AG20443 (cell line): ENCODE results near the gene ZNF652.
A peak's percentile ranks its signal among the peaks of the same experiment; 100 is the strongest.
"Not testable (repeated sequence)": the region's sequence is repeated elsewhere in the genome, so short reads cannot be mapped to it uniquely, and the experiment has no call there.

ENCODE experiments used
- DNase-seq: peaks from one replicate; pipeline ENCODE4 v3.0.0; 2012; ENCODE audit warnings: low spot score, mixed read lengths

The ZNF652 gene

DNA sequence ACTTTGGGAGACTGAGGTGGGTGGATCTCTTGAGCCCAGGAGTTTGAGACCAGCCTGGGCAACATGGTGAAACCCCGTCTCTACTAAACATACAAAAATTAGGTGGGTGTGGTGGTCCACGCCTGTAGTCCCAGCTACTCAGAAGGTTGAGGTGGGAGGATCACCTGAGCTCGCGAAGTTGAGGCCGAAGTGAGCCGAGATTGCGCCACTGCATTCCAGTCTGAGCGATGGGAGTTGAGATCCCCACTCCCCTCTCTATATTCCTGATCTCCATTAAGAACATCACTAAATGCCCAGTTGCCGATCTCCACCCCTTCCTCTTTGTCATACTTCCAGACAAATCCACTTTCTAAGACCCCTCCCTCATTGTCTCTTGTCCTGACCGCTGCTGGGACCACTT is 24.3 kb upstream of the ZNF652 start:
- DNase-seq = no peak

DNA sequence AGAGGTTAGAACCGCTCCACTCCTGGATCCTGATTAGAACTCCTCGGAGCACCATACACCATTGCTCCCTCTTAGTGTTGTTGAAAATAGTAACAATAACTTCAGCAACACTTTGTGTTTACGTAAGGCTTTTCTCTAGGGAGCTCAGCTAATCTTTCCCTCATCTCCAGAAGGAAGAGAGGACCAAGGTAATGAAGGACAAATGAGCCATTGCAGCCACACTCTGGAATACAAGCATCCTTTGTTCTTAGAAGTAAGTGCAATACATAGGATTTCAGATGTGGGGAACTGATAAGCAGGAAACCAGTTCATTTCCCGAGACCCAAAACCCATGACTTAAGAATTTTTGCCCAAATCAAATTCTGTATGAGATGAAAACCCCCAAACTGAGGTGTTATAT is 22.9 kb upstream of the ZNF652 start:
- DNase-seq = no peak

DNA sequence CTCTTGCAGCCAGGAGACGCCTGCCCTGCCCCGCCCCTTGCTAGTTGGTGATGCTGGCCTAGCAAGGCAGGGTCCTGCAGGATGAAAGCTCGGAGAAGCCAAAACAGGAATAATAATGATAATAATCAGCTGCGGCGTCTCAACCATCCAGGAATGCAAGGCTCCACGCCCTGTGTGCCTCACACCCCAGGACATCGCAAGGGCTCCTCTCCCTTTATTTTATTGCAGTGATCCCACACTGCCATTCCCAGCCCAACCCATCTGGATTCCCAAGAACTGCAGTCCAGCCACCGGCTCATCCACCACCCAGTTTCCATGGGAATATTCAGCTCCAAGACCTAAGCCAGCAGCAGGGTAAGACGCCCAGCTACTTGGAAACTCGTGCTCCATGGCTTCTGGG is 21.0 kb upstream of the ZNF652 start:
- no peak for DNase-seq

DNA sequence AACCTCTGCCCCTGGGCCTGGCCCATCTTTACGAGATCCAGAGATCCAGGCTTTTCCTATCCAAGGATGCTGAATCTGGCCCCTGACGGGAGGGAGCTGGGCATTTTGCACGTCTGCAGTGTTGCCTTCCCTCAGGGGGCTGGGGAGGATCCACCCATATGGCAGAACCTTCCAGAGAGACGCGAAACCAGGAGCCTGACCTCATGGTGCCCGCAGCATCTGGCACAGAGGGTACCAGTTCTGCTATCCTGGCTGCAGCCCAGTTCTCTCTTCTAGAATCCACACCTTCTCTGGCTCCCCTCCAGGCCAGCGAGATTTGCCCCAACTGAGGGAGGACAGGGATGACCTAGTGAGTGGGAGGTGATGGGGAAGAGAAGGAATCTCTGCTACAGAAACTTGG is 20.5 kb upstream of the ZNF652 start:
- no peak for DNase-seq

DNA sequence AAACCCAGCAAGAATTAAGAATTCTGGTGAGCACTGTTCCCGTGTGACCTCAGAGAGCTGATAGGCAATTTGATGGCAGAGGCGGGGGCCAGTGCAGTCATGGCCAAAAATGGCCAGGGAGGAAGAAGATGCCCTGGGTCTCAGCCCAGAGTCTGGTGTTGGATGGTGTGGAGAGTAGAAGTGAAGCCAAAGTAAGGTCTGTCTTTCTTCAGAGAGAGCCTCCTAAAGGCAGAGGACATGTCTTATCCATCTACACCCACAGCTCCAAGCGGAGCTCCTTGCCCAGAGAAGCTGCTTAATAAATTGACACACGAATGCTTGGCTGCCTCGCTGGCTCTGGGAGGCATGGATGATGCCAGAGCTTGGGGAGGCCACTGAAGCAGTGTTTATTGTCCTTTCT is 19.7 kb upstream of the ZNF652 start:
- no peak for DNase-seq

DNA sequence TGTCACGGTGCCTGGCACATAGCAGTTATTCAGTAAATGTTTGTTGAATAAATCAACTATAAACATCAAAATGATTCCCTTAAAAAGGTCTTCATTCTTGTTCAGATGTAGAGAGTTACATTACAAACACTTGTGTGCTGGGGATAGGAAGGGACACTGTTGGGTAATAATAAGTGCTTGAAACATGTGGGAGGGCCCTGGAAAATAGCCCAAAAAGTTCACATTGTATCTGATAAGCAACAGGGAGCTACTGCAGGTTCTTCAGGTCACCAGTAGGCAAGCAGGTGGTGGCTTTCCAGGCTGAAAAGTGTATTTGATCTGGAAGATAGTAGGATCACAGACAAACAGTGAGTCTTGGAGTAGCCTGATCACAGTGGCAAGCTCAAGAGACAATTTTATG is 19.0 kb upstream of the ZNF652 start:
- DNase-seq = no peak

DNA sequence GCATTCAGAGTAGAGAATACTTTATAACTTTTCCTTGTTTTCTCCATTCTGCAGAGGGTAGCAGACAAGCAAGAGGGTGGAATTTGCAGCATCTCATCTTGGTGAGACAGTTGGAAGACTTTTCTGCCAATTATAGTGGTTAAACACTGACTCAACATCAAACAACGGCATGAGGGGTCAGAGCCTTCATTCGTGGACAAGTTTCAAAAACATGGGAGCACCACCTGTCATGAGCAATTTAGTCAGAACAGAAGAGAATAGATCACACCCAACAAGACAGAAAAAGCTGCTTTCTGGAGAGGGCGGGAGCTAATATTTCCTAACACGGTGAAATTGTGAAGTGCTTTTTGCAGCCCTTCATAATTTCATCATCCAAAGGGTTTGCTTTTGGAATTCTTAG is 17.9 kb upstream of the ZNF652 start:
- no peak for DNase-seq

DNA sequence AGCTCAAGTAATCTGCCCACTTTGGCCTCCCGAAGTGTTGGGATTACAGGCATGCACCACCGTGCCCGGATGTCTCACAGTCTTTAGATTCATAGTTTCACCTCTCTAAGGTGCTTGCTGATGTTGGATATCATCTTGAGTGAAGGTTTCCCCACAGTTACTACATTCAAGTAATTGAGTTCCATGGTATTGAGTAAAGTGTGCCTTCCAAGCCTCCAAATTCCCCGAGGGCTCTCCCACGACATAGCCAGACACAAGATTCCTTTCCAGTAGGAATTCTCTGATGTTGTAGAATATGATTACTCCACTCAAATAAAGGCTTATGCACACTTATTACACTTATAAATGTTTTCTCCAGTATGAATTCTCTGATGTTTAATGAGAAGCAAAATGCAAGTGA is 16.3 kb upstream of the ZNF652 start:
- no peak for DNase-seq

DNA sequence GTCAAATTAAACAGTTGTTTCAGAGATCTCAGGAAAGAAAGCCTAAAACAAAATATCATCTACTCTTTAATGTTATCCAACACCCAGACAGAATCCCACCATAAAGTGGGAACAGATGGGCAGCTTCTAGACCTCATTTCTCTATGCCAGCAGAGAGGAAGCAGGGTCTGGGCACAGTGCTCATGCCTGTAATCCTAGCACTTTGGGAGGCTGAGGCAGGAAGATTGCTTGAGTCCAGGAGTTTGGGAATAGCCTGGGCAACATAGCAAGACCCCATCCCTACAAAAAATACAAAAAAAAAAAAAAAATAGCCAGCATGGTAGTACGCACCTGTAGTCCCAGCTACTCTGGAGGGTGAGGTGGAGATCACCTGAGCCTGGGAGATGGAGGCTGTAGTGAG is 13.5 kb upstream of the ZNF652 start:
- DNase-seq = no peak

DNA sequence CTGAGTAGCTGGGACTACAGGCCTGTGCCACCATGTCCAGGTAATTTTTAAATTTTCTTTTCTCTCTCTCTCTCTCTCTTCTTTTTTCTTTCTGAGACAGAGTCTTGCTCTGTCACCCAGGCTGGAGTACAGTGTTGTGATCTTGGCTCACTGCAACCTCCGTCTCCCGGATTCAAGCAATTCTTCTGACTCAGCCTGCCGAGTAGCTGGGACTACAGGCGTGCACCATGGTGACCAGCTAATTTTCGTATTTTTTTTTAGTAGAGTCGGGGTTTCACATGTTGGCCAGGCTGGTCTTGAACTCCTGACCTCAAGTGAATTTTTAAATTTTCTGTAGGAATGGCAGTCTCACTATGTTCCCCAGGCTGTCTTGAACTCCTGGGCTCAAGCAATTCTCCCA is 11.1 kb upstream of the ZNF652 start:
- DNase-seq = no peak

DNA sequence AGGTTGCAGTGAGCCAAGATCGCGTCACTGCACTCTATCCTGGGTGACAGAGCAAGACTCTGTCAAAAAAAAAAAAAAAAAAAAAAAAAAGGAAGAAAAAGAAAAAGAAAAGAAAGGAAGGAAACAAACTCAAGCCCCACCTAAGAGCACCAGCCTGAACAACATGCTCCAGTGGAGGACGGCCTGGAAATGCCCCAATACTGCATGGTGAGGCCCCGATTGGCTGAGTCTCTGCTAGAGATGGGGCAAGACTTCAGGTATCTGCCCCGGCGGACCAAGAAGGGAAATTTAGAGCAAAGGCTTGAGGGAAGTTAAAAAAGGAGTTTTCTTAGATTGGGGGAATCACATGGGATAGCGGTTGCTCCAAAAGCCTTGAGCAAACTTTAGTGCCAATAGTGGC is 10.4 kb upstream of the ZNF652 start:
- no peak for DNase-seq

DNA sequence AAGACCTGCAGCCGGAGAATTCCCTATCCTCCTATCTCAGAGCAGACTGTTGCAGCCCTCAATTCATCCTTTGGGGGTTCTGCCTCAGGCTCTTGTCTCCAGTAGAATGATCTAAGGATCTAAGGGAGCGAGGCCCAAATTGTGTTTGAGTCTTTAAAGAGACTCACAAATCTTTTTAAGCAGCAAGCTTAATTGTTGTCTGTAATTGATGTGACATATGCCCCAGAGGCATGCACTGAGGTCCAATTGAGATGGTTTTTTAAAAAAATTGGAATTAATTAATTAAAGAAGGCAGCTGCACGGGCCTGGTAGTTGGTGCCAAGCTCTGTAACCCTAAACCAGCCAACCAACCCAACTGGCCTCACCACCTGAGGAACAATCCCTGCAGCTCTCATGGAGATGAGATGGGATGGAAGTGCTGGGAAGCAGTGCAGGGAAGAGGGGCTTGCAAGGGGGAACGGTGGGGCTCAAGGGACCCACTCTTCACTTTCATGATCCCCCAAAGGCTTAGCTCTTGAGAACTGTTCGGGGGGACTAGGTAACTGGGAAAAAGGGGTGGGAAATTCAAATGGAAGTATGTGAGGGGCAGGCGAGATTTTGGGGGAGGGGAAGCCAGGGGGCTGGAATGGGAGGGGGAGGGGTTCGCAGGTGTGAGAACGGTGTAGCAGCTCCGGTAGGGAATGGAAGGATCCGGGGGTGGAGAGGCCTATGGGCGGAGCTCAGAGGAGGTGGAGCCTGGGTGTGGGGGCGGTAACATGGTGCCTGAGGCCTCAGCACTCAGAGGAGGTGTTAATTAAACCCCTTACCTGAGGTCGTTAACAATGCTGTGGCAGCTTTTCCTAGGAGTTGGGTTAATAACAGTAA is 9.2 kb upstream of the ZNF652 start:
- DNase-seq = no peak

DNA sequence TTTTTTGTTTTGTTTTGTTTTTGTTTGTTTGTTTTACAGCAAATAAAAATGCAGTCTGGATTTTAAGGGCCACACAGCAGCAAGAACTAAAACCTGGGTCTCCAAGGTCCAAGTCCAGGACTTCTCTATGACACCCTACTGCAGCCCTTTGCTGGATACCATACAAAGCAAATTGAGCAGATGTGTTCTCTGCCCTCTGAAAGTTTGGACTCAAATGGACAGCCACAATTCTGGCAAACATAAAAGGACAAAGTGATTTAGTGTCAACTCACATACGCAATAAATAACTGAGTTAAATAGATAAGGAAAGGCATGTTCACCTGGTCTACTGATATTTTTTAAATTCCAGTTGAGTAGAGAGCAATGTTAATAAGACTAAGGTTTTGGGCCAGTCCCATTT is 7.7 kb upstream of the ZNF652 start:
- DNase-seq = no peak

DNA sequence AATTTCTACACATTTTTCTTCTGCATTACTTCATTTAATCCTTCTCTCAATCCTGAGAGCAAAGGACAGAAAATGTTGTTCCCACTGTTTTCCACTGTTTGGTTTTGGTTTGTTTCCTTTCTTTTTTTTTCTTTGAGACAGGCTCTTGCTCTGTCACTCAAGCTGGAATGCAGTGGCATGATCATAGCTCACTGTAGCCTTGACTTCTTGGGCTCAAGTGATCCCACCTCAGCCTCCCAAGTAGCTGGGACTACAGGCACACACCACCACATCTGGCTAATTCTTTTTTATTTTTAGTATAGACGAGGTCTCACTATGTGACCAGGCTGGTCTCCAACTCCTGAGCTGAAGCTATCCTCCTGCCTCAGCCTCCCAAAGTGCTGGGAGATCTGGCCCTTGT is 7.0 kb upstream of the ZNF652 start:
- DNase-seq = no peak

DNA sequence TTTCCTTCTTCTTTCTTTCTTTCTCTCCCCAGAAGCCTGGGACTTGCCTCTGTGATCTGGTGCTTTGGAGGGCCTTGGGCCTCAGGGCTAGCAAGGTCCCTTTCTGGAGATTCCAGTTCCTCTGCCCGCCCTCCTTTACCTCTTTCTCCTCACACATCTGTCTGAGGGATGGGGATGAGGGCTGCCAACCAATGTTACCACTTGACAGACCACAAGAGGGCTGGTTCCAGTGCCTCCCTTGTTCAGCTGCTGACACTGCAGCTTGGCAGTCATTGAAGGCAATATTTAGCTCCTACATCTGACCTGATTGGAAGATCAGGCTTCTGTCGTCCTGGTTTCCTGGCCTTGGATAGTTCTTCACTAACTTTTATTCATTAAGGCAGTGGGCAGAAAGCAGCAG is 3.6 kb upstream of the ZNF652 start:
- DNase-seq = peak; percentile 32

DNA sequence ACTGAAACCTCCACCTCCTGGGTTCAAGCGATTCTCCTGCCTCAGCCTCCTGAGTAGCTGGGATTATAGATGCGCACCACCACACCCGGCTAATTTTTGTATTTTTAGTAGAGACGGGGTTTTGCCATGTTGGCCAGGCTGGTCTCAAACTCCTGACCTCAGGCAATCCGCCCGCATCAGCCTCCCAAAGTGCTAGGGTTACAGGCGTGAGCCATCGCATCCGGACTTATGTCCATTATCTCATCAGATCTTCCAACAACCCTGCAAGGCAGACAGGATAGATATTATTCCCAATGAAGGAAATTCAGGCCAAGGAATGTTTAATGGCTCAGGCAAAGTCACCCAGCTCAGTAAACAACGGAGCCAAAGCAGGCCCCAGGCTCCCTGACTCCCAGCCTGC is 3.1 kb upstream of the ZNF652 start:
- DNase-seq = not testable (repeated sequence)

DNA sequence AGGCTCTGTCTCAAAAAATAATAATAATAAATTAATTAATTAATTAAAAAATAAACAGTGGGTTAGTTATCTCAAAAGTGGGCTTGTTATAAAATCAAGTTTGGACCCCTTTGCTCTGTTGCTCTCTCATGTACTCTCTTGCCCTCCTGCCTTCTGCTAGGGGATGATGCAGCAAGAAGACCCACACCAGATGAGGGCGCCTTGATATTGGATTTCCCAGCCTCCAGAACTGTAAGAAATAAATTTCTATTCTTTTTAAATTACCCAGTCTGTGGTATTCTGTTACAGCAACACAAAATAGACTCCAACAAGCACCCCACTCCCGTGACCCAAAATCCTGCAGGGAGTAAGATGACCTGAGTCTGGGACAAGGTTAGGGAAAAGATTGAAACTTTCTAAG is 2.1 kb upstream of the ZNF652 start:
- DNase-seq = no peak

DNA sequence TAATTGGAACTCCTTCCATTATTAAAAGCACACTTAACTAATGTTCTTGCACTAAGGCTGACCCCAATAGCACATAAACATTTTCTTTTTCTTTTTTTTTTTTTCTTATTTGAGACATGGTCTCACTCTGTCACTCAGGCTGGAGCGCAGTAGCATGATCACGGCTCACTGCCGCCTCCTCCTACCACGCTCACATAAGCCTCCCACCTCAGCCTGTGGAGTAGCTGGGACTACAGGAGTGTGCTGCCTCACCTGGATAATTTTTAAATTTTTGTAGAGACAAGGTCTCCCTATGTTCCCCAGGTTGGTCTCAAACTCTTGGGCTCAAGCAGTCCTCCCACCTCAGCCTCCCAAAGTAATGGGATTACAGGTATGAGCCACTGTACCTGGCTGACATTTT is 1.2 kb upstream of the ZNF652 start:
- DNase-seq = no peak

DNA sequence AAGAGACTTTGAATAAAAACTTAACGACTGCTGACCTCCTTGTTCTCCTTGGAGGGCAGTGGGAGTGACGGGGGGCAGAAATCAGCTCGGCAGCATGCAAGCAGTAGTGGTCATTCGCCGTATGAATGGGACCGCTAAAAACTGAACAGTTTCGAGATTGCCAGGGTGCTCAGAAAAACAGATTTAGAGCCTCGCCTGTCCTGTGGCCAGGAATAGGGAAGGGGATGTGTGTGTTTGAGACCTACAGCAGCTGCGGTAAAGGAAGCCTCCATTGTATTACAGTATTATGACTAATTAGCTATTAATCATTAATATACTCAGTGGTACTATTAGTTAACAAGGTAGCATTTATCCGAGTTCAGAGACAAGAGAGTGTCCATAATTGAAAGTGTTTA is 670 bp upstream of the ZNF652 start:
- DNase-seq = no peak

DNA sequence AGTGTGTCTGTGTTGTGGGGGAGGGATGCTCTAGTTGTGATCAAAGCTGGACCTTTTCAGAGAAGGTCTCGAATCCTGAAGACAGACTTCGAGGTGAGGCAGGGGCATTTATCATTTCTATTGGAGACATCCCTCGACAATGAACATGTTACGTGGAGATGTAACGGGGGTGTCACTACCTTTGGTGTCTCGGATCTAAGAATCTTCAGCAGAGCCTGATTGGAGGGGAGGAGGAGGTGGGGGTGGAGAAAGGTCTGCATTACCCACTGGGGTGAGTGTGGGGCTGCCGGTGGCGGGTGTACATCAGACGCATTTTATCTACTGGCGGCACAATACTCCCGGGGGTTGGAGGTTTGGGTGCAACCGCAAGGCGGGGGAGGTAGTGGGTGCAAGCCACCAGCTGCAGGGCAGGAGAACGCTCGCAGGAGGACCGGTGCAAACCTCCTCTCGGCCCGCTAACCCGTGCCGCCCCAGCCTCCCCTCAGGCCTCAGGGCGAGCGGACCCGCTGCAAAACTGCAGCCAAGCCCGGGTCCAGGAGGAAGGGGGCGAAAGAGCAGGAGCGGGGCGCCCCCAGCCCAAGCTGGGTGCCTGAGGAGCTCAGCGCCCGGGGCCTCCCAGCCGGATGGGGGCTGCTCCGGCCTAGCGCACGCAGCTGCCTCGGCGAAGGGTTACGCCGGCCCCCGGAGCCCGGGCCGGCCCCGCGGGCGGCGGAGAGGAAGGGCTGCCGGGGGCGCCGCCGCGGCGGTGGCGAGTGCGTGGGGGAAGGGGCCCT is 735 bp downstream of the ZNF652 start:
- DNase-seq = no peak

DNA sequence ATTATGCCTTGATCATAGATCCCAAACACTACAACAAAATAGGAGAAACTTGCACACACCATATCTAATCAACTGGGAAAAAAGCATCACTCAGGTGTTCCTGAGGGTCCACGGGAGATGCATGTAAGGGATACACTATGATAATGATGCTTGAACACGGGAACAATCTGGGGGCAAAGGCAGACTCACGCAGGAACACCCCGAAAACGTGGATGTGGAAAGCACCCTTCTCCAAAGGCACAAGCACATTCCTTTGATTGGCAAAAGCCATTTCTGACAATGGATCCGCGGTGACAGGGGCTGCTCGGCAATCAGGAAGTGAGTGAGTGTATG is 1.3 kb downstream of the ZNF652 start:
- no peak for DNase-seq

DNA sequence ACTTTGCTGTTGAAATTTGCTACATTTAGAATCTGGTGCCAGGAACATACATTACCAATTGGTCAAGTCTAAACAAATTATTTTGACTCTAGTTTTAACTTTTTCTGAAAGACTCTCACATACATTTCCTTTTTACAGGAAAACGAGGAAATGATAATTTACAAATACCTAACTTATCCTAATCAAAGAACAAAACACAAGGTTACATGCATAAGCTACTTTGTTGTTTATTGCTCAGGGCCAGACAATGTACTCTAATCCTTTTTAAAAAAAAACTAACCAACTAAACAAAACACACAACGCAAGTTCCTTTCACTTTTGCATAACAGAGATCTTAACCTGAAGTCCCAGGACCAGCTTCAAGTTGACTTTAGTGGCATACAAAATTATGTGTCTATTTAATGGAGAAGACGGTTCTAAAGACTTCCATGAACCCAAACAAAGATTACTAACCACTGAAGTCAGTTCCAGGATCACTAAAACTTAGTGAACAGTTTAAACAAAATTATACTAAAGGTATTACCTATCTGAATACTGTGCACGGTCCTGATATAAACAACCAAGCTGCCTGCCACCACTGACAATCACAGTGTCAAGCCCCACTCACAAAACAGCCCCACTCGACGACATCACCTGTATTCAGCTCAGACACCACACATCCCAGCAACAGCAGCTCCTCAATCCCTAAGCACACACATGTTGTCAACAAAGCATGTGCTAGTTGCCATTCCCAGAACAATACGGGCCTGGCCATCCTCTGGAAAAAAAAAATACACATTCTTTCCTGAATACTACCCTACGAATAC is 1.9 kb downstream of the ZNF652 start:
- DNase-seq = no peak

DNA sequence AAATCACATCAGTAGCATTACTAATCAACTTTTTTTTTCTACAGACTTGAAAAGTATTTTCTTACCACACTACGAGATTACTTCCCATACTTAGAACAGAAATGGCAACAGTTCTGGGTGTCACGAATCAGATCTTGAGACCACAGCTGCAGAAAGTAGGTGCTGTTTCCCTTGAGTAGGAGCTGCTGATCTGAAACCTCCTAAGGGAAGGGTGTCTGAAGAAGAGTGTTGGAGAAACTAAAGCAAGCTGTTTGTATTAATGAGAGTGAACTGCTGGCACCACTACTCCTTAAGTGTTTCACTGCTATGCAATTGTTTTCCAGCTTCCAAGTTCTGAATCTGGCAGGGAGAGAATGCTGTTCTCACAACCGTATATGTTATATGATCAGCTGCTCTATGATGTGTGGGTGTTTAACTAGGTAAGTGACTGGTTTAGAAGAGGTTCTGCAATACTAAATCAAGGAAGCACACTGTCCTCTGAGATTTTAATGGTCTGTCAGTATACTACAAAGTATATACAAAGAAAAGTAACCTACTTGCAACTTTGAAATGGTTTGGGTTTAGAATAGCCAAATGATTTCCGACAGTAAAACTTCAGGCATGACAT is 3.3 kb downstream of the ZNF652 start:
- DNase-seq = no peak
